ENCODE data around the gene OSBPL1A.
"Not testable (repeated sequence)": the region's sequence is repeated elsewhere in the genome, so short reads cannot be mapped to it uniquely, and the experiment has no call there.

The OSBPL1A gene

DNA sequence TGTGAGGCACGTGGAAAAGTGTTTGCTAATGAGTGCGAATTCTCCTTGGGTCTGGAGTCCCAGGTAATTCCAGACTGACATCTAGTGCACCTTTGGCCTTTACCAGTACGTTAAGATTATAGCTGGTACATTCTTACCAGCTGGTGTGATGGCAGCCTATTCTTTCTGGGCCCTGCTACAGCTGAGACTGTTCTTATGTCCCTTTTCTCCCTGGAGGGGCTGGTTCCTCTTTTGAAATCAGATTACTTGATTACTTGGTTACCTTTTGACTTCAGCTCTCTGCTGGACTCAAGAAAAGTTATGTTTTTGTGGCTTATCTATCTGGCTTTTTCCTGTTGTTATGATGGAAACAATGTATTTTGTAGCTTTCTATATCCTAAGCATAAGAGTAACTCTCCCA is 244.2 kb downstream of the OSBPL1A start:
- CTCF ChIA-PET = interaction anchor here (0.8 kb wide), 1 partner anchor 10 kb away, joined by 3 read pairs; no protein-coding TSS in a partner anchor
- Histone ChIP-seq H3K9me3 (ENCODE audit: control extremely low read depth in 1 of 5, control insufficient read depth in 4 of 5, insufficient read depth in 2 of 5, low read depth in 1 of 5, low read length in 4 of 5) (no peaks in the 10 kb centered on the region), H3K4me3 (ENCODE audit: control insufficient read depth in 1 of 7, extremely low read depth in 1 of 7, insufficient read depth in 4 of 7, low read depth in 2 of 7, low read length in 6 of 7) (no peak overlapping the region), H3K27ac (ENCODE audit: insufficient read depth in 1 of 2, low read depth in 1 of 2, low read length in 2 of 2, poor library complexity in 1 of 2, severe bottlenecking in 2 of 2) (no peak overlapping the region), H3K27me3 (replicated peaks in 2 of 5; ENCODE audit: control insufficient read depth in 4 of 5, insufficient read depth in 5 of 5, low read length in 4 of 5) (no peaks in the 10 kb centered on the region), H3K36me3 (ENCODE audit: control insufficient read depth in 4 of 4, insufficient read depth in 4 of 4, low read length in 3 of 4) (peaks cover 0 to 15% (median 6%) of the 10 kb centered on the region in 4 experiments), H3K4me1 (ENCODE audit: control extremely low read depth in 1 of 4, control insufficient read depth in 4 of 4, insufficient read depth in 4 of 4, low read length in 3 of 4) (no peaks in the 10 kb centered on the region)
- POLR2A ChIA-PET = no interaction called here
- no peak for DNase-seq
- 98% methylated on average over 3 of the region's 3 CpGs for WGBS (ENCODE audit: insufficient coverage)

DNA sequence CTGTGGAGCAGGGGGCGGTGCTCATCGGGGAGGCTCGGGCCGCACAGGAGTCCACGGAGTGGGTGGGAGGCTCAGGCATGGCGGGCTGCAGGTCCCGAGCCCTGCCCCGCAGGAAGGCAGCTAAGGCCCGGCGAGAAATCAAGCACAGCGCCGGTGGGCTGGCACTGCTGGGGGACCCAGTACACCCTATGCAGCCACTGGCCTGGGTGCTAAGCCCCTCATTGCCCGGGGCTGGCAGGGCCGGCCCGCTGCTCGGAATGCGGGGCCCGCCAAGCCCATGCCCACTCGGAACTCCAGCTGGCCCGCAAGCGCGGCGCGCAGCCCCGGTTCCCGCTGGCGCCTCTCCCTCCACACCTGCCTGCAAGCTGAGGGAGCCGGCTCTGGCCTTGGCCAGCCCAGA is 248.0 kb downstream of the OSBPL1A start:
- POLR2A ChIA-PET, CTCF ChIA-PET, DNase-seq: not testable (repeated sequence)

DNA sequence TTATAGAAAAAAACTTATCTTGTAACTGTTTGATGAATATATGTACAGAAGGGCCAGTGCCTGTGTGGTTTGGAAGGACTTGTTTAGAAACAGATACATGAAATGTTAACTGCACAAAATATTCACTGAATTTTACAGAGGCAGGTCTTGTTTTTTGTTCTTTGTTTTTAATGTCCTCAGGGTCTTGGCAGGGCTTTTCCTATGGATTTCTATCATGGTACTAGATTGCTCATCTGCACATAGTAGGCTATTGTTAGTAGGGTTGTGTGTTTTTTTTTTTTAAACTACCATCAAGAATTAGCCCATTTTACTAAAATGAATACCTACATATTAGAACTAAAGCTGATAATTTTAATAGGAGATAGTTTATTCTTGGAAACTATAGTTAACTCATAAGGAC is 255.2 kb downstream of the OSBPL1A start:
- H3K4me1 ChIP-seq (ENCODE audit: control extremely low read depth in 1 of 4, control insufficient read depth in 4 of 4, insufficient read depth in 4 of 4, low read length in 3 of 4) = peaks cover 0 to 13% (median 12%) of the 10 kb centered on the region in 4 experiments
- H3K27me3 ChIP-seq (replicated peaks in 2 of 5; ENCODE audit: control insufficient read depth in 4 of 5, insufficient read depth in 5 of 5, low read length in 4 of 5) = peaks cover 0 to 24% (median 4%) of the 10 kb centered on the region in 5 experiments
- no peaks in the 10 kb centered on the region for H3K36me3 ChIP-seq (ENCODE audit: control insufficient read depth in 4 of 4, insufficient read depth in 4 of 4, low read length in 3 of 4)
- H3K4me3 ChIP-seq (ENCODE audit: control insufficient read depth in 1 of 7, extremely low read depth in 1 of 7, insufficient read depth in 4 of 7, low read depth in 2 of 7, low read length in 6 of 7) = no peak overlapping the region
- POLR2A ChIA-PET = no interaction called here
- CTCF ChIA-PET = interaction anchor here (1.1 kb wide), 1 partner anchor 11 kb away, joined by 3 read pairs; no protein-coding TSS in a partner anchor
- peaks cover 0 to 4% (median 2%) of the 10 kb centered on the region in 5 experiments for H3K9me3 ChIP-seq (ENCODE audit: control extremely low read depth in 1 of 5, control insufficient read depth in 4 of 5, insufficient read depth in 2 of 5, low read depth in 1 of 5, low read length in 4 of 5)
- DNase-seq = no peak
- no peak overlapping the region for H3K27ac ChIP-seq (ENCODE audit: insufficient read depth in 1 of 2, low read depth in 1 of 2, low read length in 2 of 2, poor library complexity in 1 of 2, severe bottlenecking in 2 of 2)

More for the DNA sequence above, 248.0 kb downstream of the OSBPL1A start:
- H3K4me3 ChIP-seq (ENCODE audit: control insufficient read depth in 1 of 7, extremely low read depth in 1 of 7, insufficient read depth in 4 of 7, low read depth in 2 of 7, low read length in 6 of 7); H3K4me1 ChIP-seq (ENCODE audit: control extremely low read depth in 1 of 4, control insufficient read depth in 4 of 4, insufficient read depth in 4 of 4, low read length in 3 of 4); H3K27me3 ChIP-seq (replicated peaks in 2 of 5; ENCODE audit: control insufficient read depth in 4 of 5, insufficient read depth in 5 of 5, low read length in 4 of 5); H3K9me3 ChIP-seq (ENCODE audit: control extremely low read depth in 1 of 5, control insufficient read depth in 4 of 5, insufficient read depth in 2 of 5, low read depth in 1 of 5, low read length in 4 of 5); H3K36me3 ChIP-seq (ENCODE audit: control insufficient read depth in 4 of 4, insufficient read depth in 4 of 4, low read length in 3 of 4); H3K27ac ChIP-seq (ENCODE audit: insufficient read depth in 1 of 2, low read depth in 1 of 2, low read length in 2 of 2, poor library complexity in 1 of 2, severe bottlenecking in 2 of 2): not testable (repeated sequence)
- WGBS (ENCODE audit: insufficient coverage) = 100% methylated on average over 13 of the region's 28 CpGs

DNA sequence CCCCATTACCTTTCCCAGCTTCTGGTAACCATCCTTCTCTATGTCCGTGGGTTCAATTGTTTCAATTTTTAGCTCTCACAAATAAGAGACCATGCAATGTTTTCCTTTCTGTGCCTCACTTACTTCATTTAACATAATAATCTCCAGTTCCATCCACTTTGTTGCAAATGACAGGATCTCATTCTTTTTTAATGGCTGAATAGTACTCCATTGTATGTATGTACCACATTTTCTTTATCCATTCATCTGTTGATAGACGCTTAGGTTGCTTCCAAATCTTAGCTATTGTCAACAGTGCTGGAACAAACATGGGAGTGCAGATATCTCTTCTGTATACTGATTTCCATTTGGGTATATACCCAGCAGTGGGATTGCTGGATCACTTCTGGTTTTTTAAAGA is 256.9 kb downstream of the OSBPL1A start:
- peaks cover 0 to 13% (median 12%) of the 10 kb centered on the region in 4 experiments for H3K4me1 ChIP-seq (ENCODE audit: control extremely low read depth in 1 of 4, control insufficient read depth in 4 of 4, insufficient read depth in 4 of 4, low read length in 3 of 4)
- no peak for DNase-seq
- no peaks in the 10 kb centered on the region for H3K36me3 ChIP-seq (ENCODE audit: control insufficient read depth in 4 of 4, insufficient read depth in 4 of 4, low read length in 3 of 4)
- WGBS (ENCODE audit: insufficient coverage) = no CpG with 5 or more reads among the region's 2 CpGs
- CTCF ChIA-PET = interaction anchor here (0.6 kb wide), 1 partner anchor 106 kb away, joined by 3 read pairs; no protein-coding TSS in a partner anchor
- H3K27ac ChIP-seq (ENCODE audit: insufficient read depth in 1 of 2, low read depth in 1 of 2, low read length in 2 of 2, poor library complexity in 1 of 2, severe bottlenecking in 2 of 2) = no peak overlapping the region
- no peak overlapping the region for H3K4me3 ChIP-seq (ENCODE audit: control insufficient read depth in 1 of 7, extremely low read depth in 1 of 7, insufficient read depth in 4 of 7, low read depth in 2 of 7, low read length in 6 of 7)
- H3K27me3 ChIP-seq (replicated peaks in 2 of 5; ENCODE audit: control insufficient read depth in 4 of 5, insufficient read depth in 5 of 5, low read length in 4 of 5) = peaks cover 0 to 24% (median 4%) of the 10 kb centered on the region in 5 experiments
- POLR2A ChIA-PET = no interaction called here
- peaks cover 0 to 4% (median 0%) of the 10 kb centered on the region in 5 experiments for H3K9me3 ChIP-seq (ENCODE audit: control extremely low read depth in 1 of 5, control insufficient read depth in 4 of 5, insufficient read depth in 2 of 5, low read depth in 1 of 5, low read length in 4 of 5)

DNA sequence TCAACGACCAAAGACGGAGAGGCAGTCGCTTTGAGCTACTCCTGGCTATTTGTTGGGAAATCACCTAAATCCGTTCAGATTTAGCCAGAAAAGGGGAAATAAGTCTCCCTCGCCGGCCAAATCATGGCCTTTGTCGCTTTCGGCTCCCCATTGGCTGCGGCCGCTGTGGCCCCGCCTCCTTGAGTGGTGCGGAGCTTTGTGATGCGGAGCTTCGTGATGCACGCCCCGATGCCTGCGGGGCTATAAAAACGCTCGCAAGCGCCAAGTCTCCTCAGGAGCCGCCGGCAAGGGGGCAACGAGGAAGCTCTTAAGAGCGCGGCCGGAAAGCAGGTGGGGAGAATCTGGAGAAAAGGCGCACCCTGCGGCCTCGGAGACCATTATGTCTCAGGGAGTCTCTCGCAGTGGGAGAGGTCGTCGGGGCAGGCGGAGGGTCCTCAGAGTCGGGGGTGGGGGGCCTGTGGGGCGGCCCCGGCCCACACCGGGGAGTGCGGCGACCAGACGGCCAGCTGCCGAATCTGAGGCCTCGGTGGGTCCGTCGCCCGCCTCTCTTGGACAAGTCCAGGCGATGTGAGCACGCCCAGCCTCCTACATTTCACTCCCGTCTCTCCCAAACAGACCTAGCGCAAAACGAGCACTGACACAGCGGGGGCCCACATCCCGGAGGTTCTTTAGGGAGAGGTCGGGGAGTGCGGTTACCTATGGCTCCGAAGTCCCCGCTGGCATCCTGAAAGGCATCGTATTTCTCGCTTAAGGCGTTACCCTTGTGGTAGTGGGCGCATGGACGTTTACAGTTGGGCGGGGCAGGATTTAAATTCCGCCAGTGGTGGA is 258.6 kb downstream of the OSBPL1A start, which contains the start of gene CABYR:
TSS of gene CABYR (plus strand) at position 274 of the 828 bp plus-strand sequence. CDS start 4,053 bp downstream, outside the sequence.
- WGBS (ENCODE audit: insufficient coverage) = 4% methylated on average over 51 of the region's 63 CpGs
- Histone ChIP-seq H3K36me3 (ENCODE audit: control insufficient read depth in 4 of 4, insufficient read depth in 4 of 4, low read length in 3 of 4) (no peaks in the 10 kb centered on the region), H3K4me1 (ENCODE audit: control extremely low read depth in 1 of 4, control insufficient read depth in 4 of 4, insufficient read depth in 4 of 4, low read length in 3 of 4) (peaks cover 0 to 13% (median 12%) of the 10 kb centered on the region in 4 experiments), H3K9me3 (ENCODE audit: control extremely low read depth in 1 of 5, control insufficient read depth in 4 of 5, insufficient read depth in 2 of 5, low read depth in 1 of 5, low read length in 4 of 5) (peaks cover 0 to 4% (median 0%) of the 10 kb centered on the region in 5 experiments), H3K27me3 (replicated peaks in 2 of 5; ENCODE audit: control insufficient read depth in 4 of 5, insufficient read depth in 5 of 5, low read length in 4 of 5) (peaks cover 0 to 24% (median 4%) of the 10 kb centered on the region in 5 experiments), H3K4me3 (ENCODE audit: control insufficient read depth in 1 of 7, extremely low read depth in 1 of 7, insufficient read depth in 4 of 7, low read depth in 2 of 7, low read length in 6 of 7) (peak within 1 kb of the TSS; percentile 18 to 73 (median 46)), H3K27ac (ENCODE audit: insufficient read depth in 1 of 2, low read depth in 1 of 2, low read length in 2 of 2, poor library complexity in 1 of 2, severe bottlenecking in 2 of 2) (no peak within 1 kb of the TSS)
- CTCF ChIA-PET = interaction anchor here (0.7 to 1.7 kb wide), 4 partner anchors 11 to 314 kb away, joined by 3 to 4 read pairs (median 3); no protein-coding TSS in a partner anchor
- POLR2A ChIA-PET = interaction anchor here (0.8 kb wide), 1 partner anchor 13 kb away, joined by 4 read pairs; no protein-coding TSS in a partner anchor
- peak; percentile 76 to 91 (median 90) for DNase-seq

DNA sequence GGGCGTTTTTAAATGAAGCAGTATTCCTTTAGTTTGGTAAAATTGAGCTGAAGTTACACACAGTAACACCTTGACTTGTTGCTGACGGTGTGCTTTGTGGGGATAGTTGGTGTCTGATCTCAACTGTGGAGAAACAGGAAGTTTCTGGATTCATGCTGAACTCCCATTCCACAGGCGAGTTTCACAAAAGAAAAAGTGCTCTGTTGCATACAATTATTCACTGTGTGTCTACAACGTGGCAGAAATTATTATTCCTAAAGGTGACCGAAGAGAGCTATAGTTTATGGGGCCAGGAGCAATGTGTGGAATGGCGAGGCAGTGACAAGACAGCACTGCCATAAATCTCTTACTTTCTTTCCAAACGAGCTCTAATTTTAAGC is 259.2 kb downstream of the OSBPL1A start:
- POLR2A ChIA-PET = interaction anchor here (0.8 kb wide), 1 partner anchor 13 kb away, joined by 4 read pairs; no protein-coding TSS in a partner anchor
- Histone ChIP-seq H3K4me3 (ENCODE audit: control insufficient read depth in 1 of 7, extremely low read depth in 1 of 7, insufficient read depth in 4 of 7, low read depth in 2 of 7, low read length in 6 of 7) (peak overlapping the region in 6 of 7 experiments; percentile 25 to 73 (median 50)), H3K4me1 (ENCODE audit: control extremely low read depth in 1 of 4, control insufficient read depth in 4 of 4, insufficient read depth in 4 of 4, low read length in 3 of 4) (peaks cover 0 to 13% (median 12%) of the 10 kb centered on the region in 4 experiments), H3K36me3 (ENCODE audit: control insufficient read depth in 4 of 4, insufficient read depth in 4 of 4, low read length in 3 of 4) (no peaks in the 10 kb centered on the region), H3K27me3 (replicated peaks in 2 of 5; ENCODE audit: control insufficient read depth in 4 of 5, insufficient read depth in 5 of 5, low read length in 4 of 5) (peaks cover 0 to 24% (median 4%) of the 10 kb centered on the region in 5 experiments), H3K9me3 (ENCODE audit: control extremely low read depth in 1 of 5, control insufficient read depth in 4 of 5, insufficient read depth in 2 of 5, low read depth in 1 of 5, low read length in 4 of 5) (peaks cover 0 to 4% (median 0%) of the 10 kb centered on the region in 5 experiments), H3K27ac (ENCODE audit: insufficient read depth in 1 of 2, low read depth in 1 of 2, low read length in 2 of 2, poor library complexity in 1 of 2, severe bottlenecking in 2 of 2) (no peak overlapping the region)
- 51% methylated on average over 5 of the region's 7 CpGs for WGBS (ENCODE audit: insufficient coverage)
- no peak for DNase-seq
- CTCF ChIA-PET = interaction anchor here (0.7 to 1.7 kb wide), 3 partner anchors 11 to 313 kb away, joined by 3 to 4 read pairs (median 3); no protein-coding TSS in a partner anchor
